OCI-LY1 (cell line): ENCODE data around the gene TMEM151B.

Source experiments
- EZH2 ChIP-seq: fragments of 200-600 bp; sonication (generic), shearing (Covaris generic); IDR thresholded peaks from 2 replicates; pipeline ENCODE4 v1.8.0; 2017; ENCODE audit warnings: borderline replicate concordance, mixed run types, mild to moderate bottlenecking, antibody characterized with exemption, low read length, moderate library complexity, mixed read lengths
- TF ChIP-seq, protein P1 (sequence below): fragments of 200-600 bp; sonication (generic), shearing (Covaris generic); IDR thresholded peaks from 2 replicates; pipeline ENCODE4 v1.5.1; 2017; ENCODE audit warnings: mild to moderate bottlenecking, antibody characterized with exemption, low read length, moderate library complexity, mixed read lengths

DNA sequence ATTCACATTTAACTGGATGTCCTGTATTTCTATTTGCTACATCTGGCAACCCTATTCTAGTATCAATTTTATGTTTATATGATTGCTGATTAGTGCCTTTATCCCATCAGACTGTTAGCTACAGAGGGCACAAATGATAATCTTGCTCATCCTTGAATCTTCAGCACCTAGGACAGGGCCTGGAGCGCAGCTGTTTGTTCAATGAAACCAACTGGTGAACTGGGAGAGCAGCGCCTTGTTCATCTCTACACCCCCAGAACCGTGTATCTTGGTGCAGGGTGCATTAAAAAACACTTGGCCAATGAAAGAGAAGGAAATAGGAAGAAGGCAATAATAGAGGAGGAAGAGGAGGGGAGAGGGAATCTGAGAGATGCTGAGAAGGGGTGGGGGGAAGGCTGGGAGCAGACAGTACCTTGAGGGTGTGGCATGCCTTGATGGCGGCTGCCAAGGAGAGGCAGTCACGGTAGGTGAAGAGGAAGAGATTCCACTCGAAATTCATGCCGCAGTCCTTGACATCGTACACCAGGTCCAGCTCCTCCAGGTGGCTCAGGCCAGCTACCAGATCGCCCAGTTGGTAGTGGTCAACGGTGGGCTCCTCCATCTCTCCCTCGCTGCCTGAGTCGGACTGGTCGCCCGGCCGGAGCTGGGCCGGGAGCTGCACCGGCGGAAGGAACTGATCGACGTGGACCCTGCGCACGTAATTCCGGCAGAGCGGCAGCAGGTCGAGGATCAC is 15.5 kb downstream of the TMEM151B start:
- TF ChIP-seq, protein P1, sequence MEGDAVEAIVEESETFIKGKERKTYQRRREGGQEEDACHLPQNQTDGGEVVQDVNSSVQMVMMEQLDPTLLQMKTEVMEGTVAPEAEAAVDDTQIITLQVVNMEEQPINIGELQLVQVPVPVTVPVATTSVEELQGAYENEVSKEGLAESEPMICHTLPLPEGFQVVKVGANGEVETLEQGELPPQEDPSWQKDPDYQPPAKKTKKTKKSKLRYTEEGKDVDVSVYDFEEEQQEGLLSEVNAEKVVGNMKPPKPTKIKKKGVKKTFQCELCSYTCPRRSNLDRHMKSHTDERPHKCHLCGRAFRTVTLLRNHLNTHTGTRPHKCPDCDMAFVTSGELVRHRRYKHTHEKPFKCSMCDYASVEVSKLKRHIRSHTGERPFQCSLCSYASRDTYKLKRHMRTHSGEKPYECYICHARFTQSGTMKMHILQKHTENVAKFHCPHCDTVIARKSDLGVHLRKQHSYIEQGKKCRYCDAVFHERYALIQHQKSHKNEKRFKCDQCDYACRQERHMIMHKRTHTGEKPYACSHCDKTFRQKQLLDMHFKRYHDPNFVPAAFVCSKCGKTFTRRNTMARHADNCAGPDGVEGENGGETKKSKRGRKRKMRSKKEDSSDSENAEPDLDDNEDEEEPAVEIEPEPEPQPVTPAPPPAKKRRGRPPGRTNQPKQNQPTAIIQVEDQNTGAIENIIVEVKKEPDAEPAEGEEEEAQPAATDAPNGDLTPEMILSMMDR = no peak
- TF ChIP-seq EZH2 = no peak
